Natural killer cell (primary cell): Measurements from ENCODE around the gene SRPK2. TPM values are rescaled to one million over a fixed set of nuclear protein-coding genes. Genes with fewer than 3 reads are reported as not detected.

Experiments used
- ATAC-seq, 3 donors: fragments of 150-1000 bp in 2 of 3; fragments of 200-7000 bp in 1 of 3; cut with Tn5 transposase; 1 replicate in 1 of 3; 2 replicates in 2 of 3; pipeline ENCODE4 v1.10.0; 2021; ENCODE audit warnings: mild to moderate bottlenecking in 2 of 3, moderate library complexity in 2 of 3
- DNase-seq, 2 donors: peaks; one replicate each; pipeline versions ENCODE4 v3.0.0 to v3.0.0-alpha.2; 2013 to 2021; ENCODE audit warnings: mixed read lengths in 1 of 2
- H3K27ac ChIP-seq: one replicate; pipeline ENCODE4 v1.5.1; 2013; ENCODE audit warnings: mild to moderate bottlenecking, low read length
- H3K27me3 ChIP-seq: one replicate; pipeline ENCODE4 v1.6.1; 2013; ENCODE audit warnings: low read length; ENCODE audit not compliant: control insufficient read depth, insufficient read depth
- H3K36me3 ChIP-seq: one replicate; pipeline ENCODE4 v1.6.1; 2013; ENCODE audit warnings: low read length; ENCODE audit not compliant: control insufficient read depth, insufficient read depth
- H3K4me1 ChIP-seq: one replicate; pipeline ENCODE4 v1.6.1; 2013; ENCODE audit warnings: low read length; ENCODE audit not compliant: control insufficient read depth, insufficient read depth
- H3K4me3 ChIP-seq: one replicate; pipeline ENCODE4 v1.5.1; 2013; ENCODE audit warnings: low read length
- H3K9me3 ChIP-seq: one replicate; pipeline ENCODE4 v1.6.1; 2013; ENCODE audit warnings: low read length; ENCODE audit not compliant: control insufficient read depth, insufficient read depth
- H3K27ac Mint-ChIP-seq, 2 donors: one replicate each; pipeline ENCODE4 v1.8.0; 2022; ENCODE audit warnings: mild to moderate bottlenecking in 2 of 2, mixed read lengths in 2 of 2, moderate library complexity in 1 of 2
- H3K27me3 Mint-ChIP-seq, 2 donors: one replicate each; pipeline ENCODE4 v1.8.0; 2022; ENCODE audit warnings: low read depth in 2 of 2, mixed read lengths in 2 of 2
- H3K36me3 Mint-ChIP-seq: one replicate; pipeline ENCODE4 v1.8.0; 2022; ENCODE audit warnings: mixed read lengths
- H3K4me1 Mint-ChIP-seq, 2 donors: one replicate each; pipeline ENCODE4 v1.8.0; 2022; ENCODE audit warnings: mixed read lengths in 2 of 2
- H3K4me3 Mint-ChIP-seq: one replicate; pipeline ENCODE4 v1.8.0; 2022; ENCODE audit warnings: mild to moderate bottlenecking, moderate library complexity, mixed read lengths
- H3K9me3 Mint-ChIP-seq, 2 donors: one replicate each; pipeline ENCODE4 v1.8.0; 2022; ENCODE audit warnings: mixed read lengths in 2 of 2
- WGBS: methylation state at CpG from one replicate; pipeline ENCODE4 v1.1.7; 2013; ENCODE audit warnings: missing lambda C conversion rate; ENCODE audit not compliant: insufficient coverage; 5-methylcytosine and 5-hydroxymethylcytosine counted together
- intact Hi-C: fragments of 100-400 bp; cut with micrococcal nuclease; formaldehyde crosslinking; loops from one replicate; pipeline ENCODE4 v1.14.2; 2022
- total RNA-seq, 4 donors: library from RNA; stranded (reverse); fragments of 120-200 nt in 1 of 4; gene quantifications; one replicate each; pipeline versions ENCODE4 v1.2.3 to v1.2.4, GENCODE V29; 2013 to 2022
- TF ChIP-seq, protein P1 (sequence below): fragments of 200-600 bp; IDR thresholded peaks from one replicate; pipeline ENCODE4 v1.8.0; 2022; ENCODE audit warnings: antibody characterized with exemption

SRPK2 gene
- total RNA-seq, 3 donors from 2014 or later (not counting 1 experiment from before 2014, with no cell fraction given) = 103 to 121 (median 108) TPM

DNA sequence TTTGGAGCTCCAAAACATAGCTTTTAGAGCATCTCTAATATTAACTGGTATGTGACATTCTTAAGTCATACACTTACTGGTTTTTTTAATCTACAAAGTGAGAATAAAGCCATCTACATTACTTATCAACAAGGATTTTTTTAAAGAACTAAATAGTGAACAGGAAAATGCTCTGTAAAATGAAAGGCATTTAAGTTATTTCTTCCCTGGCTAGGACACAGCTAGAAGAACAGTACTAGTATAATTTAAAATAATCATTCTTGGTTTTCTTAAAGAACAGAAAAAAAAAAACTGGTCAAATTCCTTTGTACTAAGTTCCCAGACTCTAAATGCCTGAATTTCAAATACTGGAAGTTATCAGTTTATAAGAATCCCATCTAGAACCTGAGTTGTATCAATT lies 139.5 kb downstream of the SRPK2 start:
- Mint-ChIP-seq H3K36me3 (no peaks in the 10 kb centered on the region), H3K4me1 (peaks cover 37 to 43% of the 10 kb centered on the region in 2 donors), H3K9me3 (no peaks in the 10 kb centered on the region), H3K4me3 (no peak overlapping the region), H3K27ac (peak overlapping the region in 1 of 2 donors; percentile 16), H3K27me3 (no peaks in the 10 kb centered on the region)
- TF ChIP-seq, protein P1, sequence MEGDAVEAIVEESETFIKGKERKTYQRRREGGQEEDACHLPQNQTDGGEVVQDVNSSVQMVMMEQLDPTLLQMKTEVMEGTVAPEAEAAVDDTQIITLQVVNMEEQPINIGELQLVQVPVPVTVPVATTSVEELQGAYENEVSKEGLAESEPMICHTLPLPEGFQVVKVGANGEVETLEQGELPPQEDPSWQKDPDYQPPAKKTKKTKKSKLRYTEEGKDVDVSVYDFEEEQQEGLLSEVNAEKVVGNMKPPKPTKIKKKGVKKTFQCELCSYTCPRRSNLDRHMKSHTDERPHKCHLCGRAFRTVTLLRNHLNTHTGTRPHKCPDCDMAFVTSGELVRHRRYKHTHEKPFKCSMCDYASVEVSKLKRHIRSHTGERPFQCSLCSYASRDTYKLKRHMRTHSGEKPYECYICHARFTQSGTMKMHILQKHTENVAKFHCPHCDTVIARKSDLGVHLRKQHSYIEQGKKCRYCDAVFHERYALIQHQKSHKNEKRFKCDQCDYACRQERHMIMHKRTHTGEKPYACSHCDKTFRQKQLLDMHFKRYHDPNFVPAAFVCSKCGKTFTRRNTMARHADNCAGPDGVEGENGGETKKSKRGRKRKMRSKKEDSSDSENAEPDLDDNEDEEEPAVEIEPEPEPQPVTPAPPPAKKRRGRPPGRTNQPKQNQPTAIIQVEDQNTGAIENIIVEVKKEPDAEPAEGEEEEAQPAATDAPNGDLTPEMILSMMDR = no peak
- DNase-seq (no peak), ATAC-seq (no peak)
- no peak overlapping the region for H3K27ac ChIP-seq
- H3K4me1 ChIP-seq = peaks cover 10% of the 10 kb centered on the region
- no peaks in the 10 kb centered on the region for H3K27me3 ChIP-seq
- H3K9me3 ChIP-seq = no peaks in the 10 kb centered on the region
- no peaks in the 10 kb centered on the region for H3K36me3 ChIP-seq
- H3K4me3 ChIP-seq = no peak overlapping the region
- intact Hi-C loops = no loop called here

DNA sequence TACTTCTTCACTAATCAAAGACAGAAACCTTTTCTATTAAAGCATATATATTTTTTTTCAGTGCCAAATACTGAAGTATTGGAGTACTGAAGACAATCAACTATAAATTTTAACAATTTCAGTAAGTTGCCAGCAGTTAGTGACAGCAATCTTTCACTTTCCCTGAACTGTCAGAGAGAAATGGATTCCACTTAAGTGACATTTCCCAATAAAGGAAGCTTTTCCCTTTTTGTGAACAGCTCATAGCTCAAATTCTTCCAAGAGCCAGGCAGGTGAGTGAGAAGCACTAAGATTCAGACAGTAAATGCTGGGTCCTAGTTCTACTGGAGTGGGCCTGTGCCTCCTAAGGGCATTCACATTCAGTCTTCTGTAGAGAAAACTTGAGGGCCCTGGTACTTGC lies 142.0 kb downstream of the SRPK2 start:
- no peak overlapping the region for H3K4me3 Mint-ChIP-seq
- Histone ChIP-seq H3K27me3 (no peaks in the 10 kb centered on the region), H3K9me3 (no peaks in the 10 kb centered on the region), H3K4me1 (peaks cover 10% of the 10 kb centered on the region), H3K27ac (no peak overlapping the region), H3K36me3 (no peaks in the 10 kb centered on the region), H3K4me3 (no peak overlapping the region)
- no peaks in the 10 kb centered on the region for H3K36me3 Mint-ChIP-seq
- ATAC-seq = no peak
- TF ChIP-seq, protein P1 = no peak
- intact Hi-C loops = no loop called here
- H3K27me3 Mint-ChIP-seq = no peaks in the 10 kb centered on the region
- H3K4me1 Mint-ChIP-seq = peaks cover 30 to 43% of the 10 kb centered on the region in 2 donors
- H3K9me3 Mint-ChIP-seq = no peaks in the 10 kb centered on the region
- DNase-seq = no peak
- peak overlapping the region in 1 of 2 donors; percentile 9 for H3K27ac Mint-ChIP-seq

DNA sequence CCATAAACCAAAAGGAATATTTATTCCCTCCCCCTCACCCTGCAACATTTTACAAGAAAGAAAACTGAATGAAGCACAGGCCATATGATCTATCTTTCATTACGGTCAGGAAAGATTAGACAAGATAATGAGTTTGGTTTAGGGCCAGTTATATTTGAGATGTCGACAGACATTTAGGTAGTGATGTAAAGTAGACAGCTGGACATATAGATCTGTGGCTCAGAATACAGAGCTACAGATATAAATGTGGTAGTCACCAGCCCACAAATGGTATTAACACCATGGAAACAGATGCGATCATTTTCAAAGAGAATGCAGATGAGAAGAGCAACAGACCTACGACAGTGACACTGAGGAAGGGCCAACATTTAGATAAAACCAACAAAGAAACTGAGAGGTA lies 142.5 kb downstream of the SRPK2 start:
- Histone ChIP-seq H3K36me3 (no peaks in the 10 kb centered on the region), H3K4me1 (peaks cover 10% of the 10 kb centered on the region), H3K9me3 (no peaks in the 10 kb centered on the region), H3K4me3 (no peak overlapping the region), H3K27ac (no peak overlapping the region), H3K27me3 (no peaks in the 10 kb centered on the region)
- Mint-ChIP-seq H3K36me3 (no peaks in the 10 kb centered on the region), H3K9me3 (no peaks in the 10 kb centered on the region), H3K27ac (no peak overlapping the region), H3K4me3 (no peak overlapping the region), H3K4me1 (peaks cover 30 to 43% of the 10 kb centered on the region in 2 donors), H3K27me3 (no peaks in the 10 kb centered on the region)
- 93% methylated on average over 4 of the region's 4 CpGs for WGBS
- no peak for DNase-seq
- intact Hi-C loops = no loop called here
- TF ChIP-seq, protein P1 = no peak
- ATAC-seq = no peak

DNA sequence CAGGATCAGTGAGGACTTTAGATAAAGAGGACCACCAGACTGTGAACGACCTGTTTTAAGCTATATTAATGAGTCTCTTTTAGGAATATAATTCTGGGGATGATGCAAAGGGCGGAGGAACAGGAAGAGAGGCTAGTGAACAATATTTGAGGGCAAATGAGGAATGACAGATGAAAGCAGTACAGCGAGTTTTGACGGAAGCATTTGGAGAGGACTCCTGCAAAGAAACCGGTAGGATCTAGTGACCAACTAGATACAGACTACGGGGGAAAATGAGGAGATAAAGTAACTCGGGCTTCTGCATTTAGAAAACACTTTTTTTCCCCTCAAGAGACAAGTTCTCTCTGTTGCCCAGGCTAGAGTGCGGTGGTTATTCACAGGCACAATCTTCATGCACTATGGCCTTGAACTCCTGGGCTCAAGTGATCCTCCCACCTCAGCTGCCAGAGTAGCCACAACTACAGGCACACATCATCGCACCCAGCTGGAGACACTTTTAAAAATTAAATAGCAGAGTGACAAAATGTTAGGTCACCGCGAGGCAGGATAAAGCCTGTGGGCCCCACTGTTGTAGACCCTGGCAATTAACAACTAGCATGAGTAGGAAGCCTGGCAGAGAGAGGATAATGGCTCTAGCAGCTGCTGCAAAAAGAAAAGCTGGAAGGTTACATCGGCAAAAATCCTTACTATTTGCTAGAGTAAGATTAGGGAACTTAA lies 143.2 kb downstream of the SRPK2 start:
- DNase-seq = no peak
- Mint-ChIP-seq H3K27me3 (no peaks in the 10 kb centered on the region), H3K9me3 (no peaks in the 10 kb centered on the region), H3K4me3 (no peak overlapping the region), H3K36me3 (no peaks in the 10 kb centered on the region), H3K27ac (no peak overlapping the region), H3K4me1 (peaks cover 32 to 43% of the 10 kb centered on the region in 2 donors)
- no peak for ATAC-seq
- intact Hi-C loops = no loop called here
- TF ChIP-seq, protein P1 = no peak
- H3K9me3 ChIP-seq = no peaks in the 10 kb centered on the region
- WGBS = 85% methylated on average over 10 of the region's 12 CpGs
- H3K27me3 ChIP-seq = no peaks in the 10 kb centered on the region
- H3K4me1 ChIP-seq = peaks cover 10% of the 10 kb centered on the region
- no peak overlapping the region for H3K27ac ChIP-seq
- H3K36me3 ChIP-seq = no peaks in the 10 kb centered on the region
- H3K4me3 ChIP-seq = no peak overlapping the region
